NCI-H1930 (cell line): Measurements from ENCODE around the gene ERN1.
"Not testable (repeated sequence)": the region's sequence is repeated elsewhere in the genome, so short reads cannot be mapped to it uniquely, and the experiment has no call there.

Experiments used
- DNase-seq, 2 experiments: peaks; one replicate each; lab custom pipeline; 2025; lab: John Stamatoyannopoulos, UW

ERN1 gene

DNA sequence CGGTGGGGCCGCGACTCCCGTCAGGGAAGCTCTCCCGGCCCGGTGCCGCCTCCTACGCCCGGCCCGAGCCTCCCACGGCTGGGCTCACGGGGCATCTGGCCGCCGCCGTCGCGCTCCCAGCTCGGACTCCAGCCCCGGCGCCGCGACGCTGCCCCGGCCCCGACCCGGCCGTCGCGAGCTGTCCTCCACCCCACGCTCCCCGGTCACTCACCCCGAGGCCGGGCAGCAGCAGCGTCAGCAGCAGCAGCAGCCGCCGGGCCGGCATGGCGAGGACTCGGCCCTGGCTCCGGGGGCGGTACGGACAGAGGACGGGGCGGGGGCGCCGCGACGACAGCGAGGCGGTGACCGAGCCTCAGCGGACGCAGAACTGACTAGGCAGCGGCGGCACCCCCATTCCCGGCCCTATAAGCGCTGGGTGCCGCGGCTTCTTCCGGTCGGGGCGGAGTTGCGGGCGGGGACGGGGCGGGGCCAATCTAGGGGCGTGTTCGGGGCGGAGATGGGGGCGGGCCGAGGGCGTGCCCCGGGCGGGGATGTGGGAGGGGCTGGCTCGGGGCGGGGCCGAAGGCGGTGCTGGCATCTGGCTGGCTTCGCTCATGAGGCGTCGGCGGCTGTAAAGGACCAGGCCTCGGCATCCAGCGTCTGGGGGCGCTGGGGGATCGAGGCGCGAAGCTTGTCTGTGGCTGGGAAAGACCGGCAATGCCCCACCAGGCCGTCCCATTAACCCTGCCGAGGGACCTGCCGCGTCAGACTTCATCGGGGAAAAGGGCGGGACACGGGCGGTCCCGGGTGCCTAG lies at the start of gene ERN1:
Gene ERN1 (minus strand): TSS at position 380 of the 794 bp plus-strand sequence. CDS start 115 bp downstream, at position 265.
- DNase-seq: peak; percentile 60 to 64

- not testable (repeated sequence) for DNase-seq
These were observed 49.1 kb upstream of the ERN1 start for GRCh38 chr17:64179024-64179423.

- no peak for DNase-seq
These were observed 48.3 kb upstream of the ERN1 start for GRCh38 chr17:64178011-64178825.

DNA sequence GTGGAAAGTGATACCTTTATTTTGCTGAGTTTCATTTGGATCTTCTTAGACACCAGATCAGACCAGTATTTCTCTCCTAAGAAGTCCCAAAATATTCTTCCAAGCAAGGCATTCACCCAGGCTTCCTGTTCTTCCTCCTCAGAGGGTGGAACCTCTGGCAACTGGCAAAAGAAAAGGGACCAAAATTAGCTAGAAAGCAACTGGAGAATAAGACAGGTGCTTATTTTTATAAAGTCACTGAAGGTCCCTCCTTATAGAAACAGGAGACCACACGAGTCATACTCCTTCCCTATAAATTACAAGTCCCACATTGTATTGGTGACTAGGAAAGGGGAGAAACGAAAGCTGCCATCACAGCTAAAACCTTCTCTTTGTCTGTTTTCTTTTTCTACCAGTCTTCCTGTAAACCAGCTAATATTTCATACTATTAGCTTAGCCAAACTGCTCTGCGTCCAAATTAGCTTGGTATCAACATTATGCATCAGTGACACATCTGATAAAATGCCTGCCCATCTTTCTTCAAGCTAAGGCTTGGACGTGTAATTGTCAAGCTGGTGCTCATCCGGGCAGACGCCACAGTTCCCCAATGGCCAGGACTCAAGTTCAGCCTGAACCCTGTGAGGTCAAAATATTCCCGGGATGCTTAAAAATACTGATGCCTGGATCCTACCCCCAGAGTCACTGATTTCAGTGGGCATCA lies 47.5 kb upstream of the ERN1 start:
- DNase-seq: no peak

DNA sequence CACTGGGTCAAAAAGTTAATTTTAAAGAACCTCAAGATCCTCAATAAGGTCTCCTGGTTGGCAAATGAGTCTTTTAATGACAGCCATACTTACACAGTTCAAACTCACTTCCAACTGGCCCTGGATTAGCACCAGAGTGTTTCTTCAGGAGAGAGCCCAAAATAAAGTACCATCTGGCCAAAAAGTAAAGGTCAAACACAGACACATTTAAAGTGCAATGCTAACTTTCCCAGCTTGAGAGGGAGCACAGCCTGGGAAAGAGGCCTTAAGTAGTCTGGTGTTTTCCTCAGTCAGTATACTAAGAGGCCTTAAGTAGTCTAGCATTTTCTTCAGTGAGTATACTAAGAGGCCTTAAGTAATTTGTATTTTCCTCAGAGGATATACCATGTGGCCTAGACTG lies 46.6 kb upstream of the ERN1 start:
- no peak for DNase-seq

DNA sequence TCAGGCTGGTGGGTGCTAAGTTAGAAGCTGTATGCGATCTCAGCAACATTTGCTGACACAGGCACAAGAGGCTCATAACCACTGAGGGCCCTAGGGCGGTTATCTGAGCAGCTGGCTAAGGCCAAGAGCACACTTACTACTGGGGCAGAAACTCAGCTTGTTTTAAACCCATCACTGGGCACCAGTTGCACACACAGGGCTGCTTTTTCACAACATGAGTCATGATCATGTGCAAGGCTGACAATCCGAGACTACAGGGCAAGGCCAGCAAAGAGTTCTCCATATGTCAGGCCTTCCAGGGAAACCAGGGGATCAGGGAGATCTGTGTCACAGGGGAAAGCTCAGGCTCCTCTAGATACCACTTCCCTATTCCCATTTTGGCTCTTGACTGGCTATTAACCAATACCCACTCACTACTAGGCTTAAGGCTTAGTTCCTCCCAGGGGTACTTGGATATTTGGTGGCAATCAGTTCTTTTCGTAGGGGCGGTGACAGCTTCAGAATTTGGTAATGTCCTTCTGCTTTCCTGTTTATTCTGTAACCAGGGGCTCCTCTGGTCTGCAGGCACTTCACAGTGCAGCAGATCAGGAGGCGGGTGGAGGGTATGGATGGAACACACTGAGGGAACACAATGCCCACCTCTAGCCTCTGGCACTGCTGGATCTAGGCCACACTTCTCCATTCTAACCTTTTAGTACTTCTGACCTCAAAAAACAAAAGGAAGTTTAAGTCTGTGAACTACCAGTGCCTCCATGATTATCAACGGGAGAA lies 44.9 kb upstream of the ERN1 start:
- no peak for DNase-seq

GRCh38 chr17:64173646-64174045 lies 43.7 kb upstream of the ERN1 start:
- no peak for DNase-seq

DNA sequence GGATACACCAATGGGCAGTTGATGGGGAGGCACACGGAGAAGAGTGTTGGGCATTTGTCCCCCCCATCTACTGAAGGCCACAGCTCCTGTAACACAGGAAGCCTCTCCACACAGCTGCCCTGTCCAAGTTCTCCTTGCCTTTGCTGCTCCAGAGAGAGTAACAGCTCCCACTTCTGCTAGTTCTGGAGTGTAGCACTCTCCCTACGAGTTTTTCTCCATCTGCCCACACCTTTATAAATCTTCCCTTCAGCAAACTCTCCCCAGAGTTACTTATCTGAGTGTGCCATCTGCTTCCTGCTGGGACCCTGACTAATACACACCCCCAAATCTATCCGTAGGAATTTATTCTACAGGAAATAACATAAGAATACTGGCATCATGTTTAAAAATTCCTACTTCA lies 42.6 kb upstream of the ERN1 start:
- DNase-seq: no peak

GRCh38 chr17:64171041-64171440 lies 41.1 kb upstream of the ERN1 start:
- DNase-seq: no peak

DNA sequence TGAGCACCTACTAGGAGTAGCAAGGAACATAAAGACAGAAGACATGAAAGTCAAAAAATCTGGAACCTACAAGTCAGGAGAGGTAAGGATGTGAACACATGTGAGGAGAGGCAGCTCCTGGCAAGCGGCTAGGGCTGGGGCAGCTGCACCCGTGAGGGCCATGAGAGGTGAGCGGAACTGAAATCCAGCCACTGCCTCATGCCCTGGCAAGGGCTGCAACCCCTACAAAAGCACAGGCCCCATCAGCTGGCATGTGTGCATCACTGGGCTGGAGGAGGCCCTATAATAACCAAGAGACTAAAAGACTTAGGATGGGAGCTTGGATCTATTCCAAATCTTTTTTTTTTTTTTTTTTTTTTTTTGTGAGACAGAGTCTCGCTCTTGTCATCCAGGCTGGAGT lies 40.3 kb upstream of the ERN1 start:
- DNase-seq: no peak

GRCh38 chr17:64167666-64168065 lies 37.7 kb upstream of the ERN1 start:
- DNase-seq: not testable (repeated sequence)

DNA sequence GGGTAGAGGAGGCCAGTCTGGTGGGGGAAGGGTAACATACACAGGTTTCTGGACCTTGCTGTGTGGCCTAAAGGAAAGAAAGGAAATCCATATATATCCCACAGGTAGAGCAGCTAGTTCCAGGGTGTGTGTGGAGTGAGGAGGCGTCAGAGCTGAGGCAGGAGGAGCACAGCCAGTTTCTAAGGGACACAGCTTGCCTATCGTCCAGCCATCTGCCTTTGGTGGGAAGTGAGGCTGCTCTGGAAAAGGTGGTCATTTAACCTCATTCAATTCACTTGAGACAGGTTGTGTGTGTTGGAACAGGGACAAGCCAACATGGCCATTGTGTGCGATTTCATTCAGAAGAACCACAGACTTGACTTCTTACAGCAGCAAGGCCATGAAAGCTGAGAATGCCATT lies 36.9 kb upstream of the ERN1 start:
- DNase-seq: no peak

DNA sequence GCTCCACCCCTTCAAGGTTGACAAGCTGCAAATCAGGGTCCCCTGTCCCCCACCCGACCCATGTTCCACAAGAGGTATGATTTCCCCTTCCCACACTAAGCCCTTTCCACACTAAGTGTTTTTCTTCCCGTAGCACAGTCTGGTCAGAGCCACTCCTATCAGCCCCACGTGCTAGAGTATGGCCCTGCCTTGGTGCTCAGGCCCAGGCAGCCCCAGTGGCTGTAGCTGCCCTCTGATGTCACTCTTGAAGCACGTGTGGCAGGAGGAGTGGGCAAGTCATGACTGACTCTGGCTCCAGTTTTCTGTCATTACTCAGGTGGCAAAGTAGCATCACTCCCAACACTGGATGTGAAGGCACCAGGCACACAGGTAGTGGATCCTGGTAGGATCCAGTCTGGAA lies 35.4 kb upstream of the ERN1 start:
- no peak for DNase-seq

DNA sequence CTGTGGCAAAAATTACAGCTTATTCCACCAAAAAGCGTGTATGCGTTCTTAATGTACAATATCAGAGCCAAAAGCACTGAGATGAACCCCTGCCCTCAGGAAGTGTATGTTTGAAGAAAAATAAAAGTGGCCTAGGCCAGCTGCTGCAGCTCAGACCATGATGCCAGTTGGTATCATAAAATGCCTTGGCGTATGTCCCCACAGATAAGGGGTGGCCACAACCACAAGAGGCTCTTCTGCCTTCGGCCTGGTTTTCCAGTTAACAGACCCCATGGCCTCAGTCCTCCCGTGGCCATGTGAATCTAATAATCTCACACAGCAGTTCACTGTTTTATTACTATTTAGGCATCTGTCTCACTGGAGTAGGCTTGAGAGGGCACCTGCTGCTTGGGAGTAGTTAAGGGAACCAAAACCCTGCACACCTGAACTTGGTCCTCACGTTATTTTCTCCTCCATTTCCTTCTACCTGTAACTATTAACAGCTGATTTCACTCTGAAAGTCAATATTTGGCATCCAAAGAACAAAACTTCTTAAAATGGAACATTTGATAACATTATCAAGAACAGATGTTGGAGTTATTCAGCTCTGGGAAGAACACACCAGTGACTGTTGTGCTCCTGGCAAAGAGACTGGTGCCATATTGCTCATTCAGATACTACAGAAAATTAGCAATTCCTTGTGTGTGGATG lies 34.8 kb upstream of the ERN1 start:
- DNase-seq: no peak

GRCh38 chr17:64163468-64163867 lies 33.5 kb upstream of the ERN1 start:
- DNase-seq: no peak

- no peak for DNase-seq
These were observed 32.6 kb upstream of the ERN1 start for GRCh38 chr17:64162554-64162953.

DNA sequence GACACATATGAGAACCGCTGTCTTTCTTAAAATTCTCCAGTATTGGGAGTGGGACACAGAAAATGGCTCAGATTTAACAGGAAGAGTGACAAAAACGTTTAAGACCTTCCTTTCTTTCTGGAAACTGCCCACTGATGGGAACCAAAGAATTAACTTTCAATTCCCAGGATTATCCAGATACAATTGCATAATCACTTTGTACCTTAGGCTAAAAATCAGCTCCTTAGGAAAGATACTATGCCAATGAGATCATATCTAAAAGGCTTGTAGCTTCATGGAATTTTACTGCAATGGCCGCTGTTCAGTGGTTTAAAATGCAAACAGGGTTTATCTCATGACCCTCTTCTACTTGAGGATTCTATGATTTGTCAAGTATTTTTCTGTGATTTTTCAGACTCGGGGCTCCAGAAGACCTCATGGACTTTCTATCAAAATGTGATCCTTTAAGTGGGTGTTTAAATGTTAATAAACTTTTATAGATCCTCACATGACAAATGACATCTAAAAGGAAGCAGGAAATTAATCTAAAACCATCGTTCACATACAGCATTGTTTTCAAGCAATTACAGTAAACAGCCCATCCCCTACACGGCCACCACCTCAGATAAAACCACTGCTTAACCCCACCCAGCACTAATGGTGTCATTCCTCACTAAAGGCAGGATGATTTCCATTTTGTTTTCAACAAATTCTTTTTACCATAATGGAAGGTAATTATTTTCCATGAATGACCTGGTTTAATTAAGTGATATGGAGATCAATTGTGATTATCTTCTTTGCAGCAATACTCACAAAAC lies 31.6 kb upstream of the ERN1 start:
- DNase-seq: no peak

DNA sequence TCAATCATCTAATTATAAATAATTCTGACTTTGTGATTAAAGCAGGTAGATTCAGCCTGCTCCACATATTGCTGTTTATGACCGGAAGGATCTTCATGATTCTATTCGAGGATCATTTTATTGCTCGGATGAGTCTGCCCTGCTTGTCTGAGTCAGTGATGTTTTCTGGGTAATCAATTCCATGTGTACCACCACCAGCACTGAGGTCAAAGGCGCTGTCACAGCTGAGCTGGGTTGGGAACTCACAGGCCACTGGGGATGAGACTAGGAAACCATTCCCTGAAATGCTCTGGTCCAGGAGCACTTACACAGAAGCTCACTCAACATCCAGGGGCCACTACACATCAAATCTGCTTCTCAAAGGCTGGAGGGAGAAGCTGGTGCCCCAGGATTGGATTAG lies 30.4 kb upstream of the ERN1 start:
- no peak for DNase-seq

DNA sequence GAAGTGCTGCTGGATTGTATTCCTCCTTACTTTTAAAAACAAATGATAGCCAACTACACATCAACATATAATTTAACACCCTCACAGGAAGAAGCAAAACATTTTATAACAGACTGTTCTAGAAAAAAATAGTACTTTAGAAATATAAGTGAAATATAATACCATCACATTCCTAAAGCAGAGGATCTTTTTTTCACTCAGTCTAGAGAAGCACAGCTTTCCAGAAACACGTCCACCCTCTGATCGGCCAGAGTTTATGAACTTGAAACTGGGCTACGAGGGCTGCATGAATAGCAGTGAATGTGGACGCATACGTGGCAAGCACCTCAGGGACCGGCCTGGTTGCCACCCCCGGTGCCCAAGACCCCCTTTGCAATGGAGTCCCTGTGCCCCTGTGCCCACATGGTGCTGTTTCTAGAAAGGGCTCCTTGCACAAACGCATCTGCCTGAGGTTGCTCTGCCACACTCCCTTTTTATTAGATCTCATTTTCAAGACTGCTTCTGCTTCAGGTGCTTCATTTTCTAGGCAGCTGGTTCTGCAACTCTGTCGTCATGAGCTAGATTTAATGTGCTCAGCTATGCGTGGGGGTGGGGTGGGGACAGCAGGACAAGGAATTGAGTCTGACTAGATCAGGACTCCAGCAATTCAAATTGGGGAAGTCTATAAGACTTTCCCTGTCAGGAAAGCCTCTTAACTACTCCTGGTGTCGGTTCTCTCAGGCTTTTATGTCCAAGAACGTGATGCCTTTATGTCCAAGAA lies 29.1 kb upstream of the ERN1 start:
- DNase-seq: no peak

GRCh38 chr17:64158406-64158805 lies 28.5 kb upstream of the ERN1 start:
- no peak for DNase-seq
